K562 (cell line): Measurements from ENCODE around the gene ACACB. TPM values are rescaled to one million over a fixed set of nuclear protein-coding genes. Genes with fewer than 3 reads are reported as not detected.

Experiments
- ATAC-seq: fragments of 200-7000 bp; cut with Tn5 transposase; 3 replicates; pipeline ENCODE4 v1.9.1; 2020; ENCODE audit warnings: moderate library complexity
- BruUV-seq: library from RNA; stranded (reverse); fragments of 400-500 nt; replicated peaks from 2 replicates; lab custom pipeline; 2021; lab: Mats Ljungman, UMichigan
- CTCF ChIA-PET: fragments of 300-600 bp; formaldehyde crosslinking; extraction: SDS; loops from one replicate; lab custom pipeline; 2021; ENCODE audit warnings: low intra/inter-chr PET ratio; lab: Yijun Ruan, JAX
- POLR2A ChIA-PET: fragments of 300-600, 350-650 bp; sonication (Branson Sonifier 250); formaldehyde crosslinking; extraction: SDS; loops from one replicate; lab custom pipeline; 2021; ENCODE audit warnings: antibody characterized with exemption, inconsistent platforms; lab: Yijun Ruan, JAX
- DNase-seq, 4 experiments: peaks; one replicate each; pipeline versions ENCODE4 v3.0.0 to v3.0.0-alpha.2; 2011 to 2018; ENCODE audit warnings: low spot score in 3 of 4, mixed read lengths in 3 of 4; ENCODE audit errors: extremely low read depth in 1 of 4
- FAIRE-seq: peaks from 2 replicates; lab custom pipeline; 2011; peaks lifted over from hg19 to GRCh38; lab: Jason Lieb, UNC
- H2AFZ ChIP-seq: 2 replicates; pipeline ENCODE4 v1.6.0; 2011; ENCODE audit warnings: low read depth, low read length, control low read depth, inconsistent platforms
- H3K27ac ChIP-seq: fragments of 200-600 bp; 3 replicates; pipeline ENCODE4 v1.8.0; 2011; ENCODE audit warnings: low read depth, mild to moderate bottlenecking, control low read depth, inconsistent platforms, low read length, moderate library complexity, mixed read lengths; ENCODE audit errors: extremely low read depth
- H3K27me3 ChIP-seq, 2 experiments: fragments of 300-600 bp in 1 of 2; 2 replicates in 1 of 2; 3 replicates in 1 of 2; pipeline versions ENCODE4 v1.6.0 to v1.8.0; 2011; ENCODE audit warnings: inconsistent platforms in 2 of 2, low read length in 2 of 2, mild to moderate bottlenecking in 1 of 2, mixed read lengths in 1 of 2, moderate library complexity in 1 of 2; ENCODE audit not compliant: control insufficient read depth in 2 of 2, insufficient read depth in 2 of 2
- H3K36me3 ChIP-seq: fragments of 300-600 bp; 3 replicates; pipeline ENCODE4 v1.8.0; 2011; ENCODE audit warnings: mild to moderate bottlenecking, low read length, inconsistent platforms; ENCODE audit not compliant: control insufficient read depth, insufficient read depth
- H3K4me1 ChIP-seq, 2 experiments: fragments of 200-600 bp in 1 of 2; replicated peaks in 1 of 2; 2 replicates in 1 of 2; 3 replicates in 1 of 2; pipeline versions ENCODE4 v1.5.1 to v1.8.0; 2011; ENCODE audit warnings: inconsistent platforms in 2 of 2, low read length in 2 of 2, mild to moderate bottlenecking in 1 of 2, mixed read lengths in 1 of 2, moderate library complexity in 1 of 2; ENCODE audit not compliant: control insufficient read depth in 2 of 2, insufficient read depth in 2 of 2
- H3K4me2 ChIP-seq: 2 replicates; pipeline ENCODE4 v1.6.1; 2011; ENCODE audit warnings: low read length, control low read depth, inconsistent platforms, mixed read lengths; ENCODE audit not compliant: insufficient read depth
- H3K4me3 ChIP-seq: fragments of 200-600 bp; sonication (generic), shearing (Covaris generic); 2 replicates; pipeline ENCODE4 v1.5.1; 2016; ENCODE audit warnings: control low read depth, inconsistent platforms
- H3K79me2 ChIP-seq: fragments of 200-600 bp; 3 replicates; pipeline ENCODE4 v1.8.0; 2011; ENCODE audit warnings: low read length, inconsistent platforms; ENCODE audit not compliant: control insufficient read depth, insufficient read depth
- H3K9ac ChIP-seq, 2 experiments: 2 replicates each; pipeline versions ENCODE4 v1.6.0 to v1.6.1; 2011; ENCODE audit warnings: low read depth in 2 of 2, low read length in 2 of 2, control low read depth in 1 of 2, inconsistent platforms in 1 of 2, mild to moderate bottlenecking in 1 of 2, mixed read lengths in 1 of 2; ENCODE audit not compliant: insufficient read depth in 1 of 2
- H3K9me1 ChIP-seq: one replicate; pipeline ENCODE4 v1.6.0; 2011; ENCODE audit warnings: inconsistent platforms, mild to moderate bottlenecking, low read length, moderate library complexity; ENCODE audit not compliant: control insufficient read depth, insufficient read depth
- H3K9me3 ChIP-seq: replicated peaks from 2 replicates; pipeline ENCODE4 v1.5.1; 2011; ENCODE audit warnings: low read depth, low read length, inconsistent platforms; ENCODE audit not compliant: control insufficient read depth, insufficient read depth
- H4K20me1 ChIP-seq: replicated peaks from 2 replicates; pipeline ENCODE4 v1.6.1; 2011; ENCODE audit warnings: low read length, inconsistent platforms, mixed read lengths; ENCODE audit not compliant: control insufficient read depth, insufficient read depth
- BCOR ChIP-seq: fragments of 450-650 bp; IDR thresholded peaks from 2 replicates; pipeline ENCODE4 v1.6.1; 2016
- ELF4 ChIP-seq: fragments of 450-650 bp; formaldehyde crosslinking; IDR thresholded peaks from 2 replicates; pipeline ENCODE4 v1.4.0; 2022; ENCODE audit warnings: missing genetic modification characterization
- FOXJ2 ChIP-seq: fragments of 200-800 bp; sonication (Bioruptor generic); IDR thresholded peaks from 2 replicates; pipeline ENCODE4 v1.6.1; 2016; ENCODE audit warnings: missing genetic modification characterization, missing compliant biosample characterization
- HNRNPUL1 ChIP-seq: fragments of 200-400 bp; formaldehyde crosslinking; IDR thresholded peaks from 2 replicates; pipeline ENCODE4 v1.6.1; 2017; ENCODE audit warnings: low read length
- LCOR ChIP-seq: sonication (generic); formaldehyde crosslinking; IDR thresholded peaks from 2 replicates; pipeline ENCODE4 v1.8.0; 2022; ENCODE audit warnings: mild to moderate bottlenecking, missing genetic modification reagents
- MAFK ChIP-seq: IDR thresholded peaks from 2 replicates; pipeline ENCODE4 v1.6.1; 2011; ENCODE audit warnings: low read length, improper control_type of control experiment
- MTF1 ChIP-seq: fragments of 250-450 bp; sonication (Bioruptor Pico); IDR thresholded peaks from 2 replicates; pipeline ENCODE4 v1.9.0; 2021; ENCODE audit warnings: moderate library complexity, mild to moderate bottlenecking, inconsistent platforms, borderline replicate concordance
- NCOA2 ChIP-seq, 2 experiments: fragments of 450-650 bp; IDR thresholded peaks; 2 replicates each; pipeline ENCODE4 v1.6.1; 2018; ENCODE audit warnings: mild to moderate bottlenecking in 2 of 2, moderate library complexity in 1 of 2; ENCODE audit not compliant: partially characterized antibody in 2 of 2
- NCOA6 ChIP-seq: fragments of 450-650 bp; IDR thresholded peaks from 2 replicates; pipeline ENCODE4 v1.6.1; 2017; ENCODE audit warnings: mild to moderate bottlenecking
- PML ChIP-seq: IDR thresholded peaks from 2 replicates; pipeline ENCODE4 v1.6.1; 2012; ENCODE audit warnings: low read length, inconsistent platforms
- SMAD3 ChIP-seq: fragments of 450-650 bp; formaldehyde crosslinking; conservative IDR thresholded peaks from 2 replicates; pipeline ENCODE4 v1.4.0; 2020; ENCODE audit warnings: mild to moderate bottlenecking
- ZNF3 ChIP-seq: fragments of 250-450 bp; sonication (Bioruptor Pico); IDR thresholded peaks from 2 replicates; pipeline ENCODE4 v1.5.0; 2021; ENCODE audit warnings: mild to moderate bottlenecking, moderate library complexity
- ZSCAN29 ChIP-seq: fragments of 450-650 bp; IDR thresholded peaks from 2 replicates; pipeline ENCODE4 v1.6.1; 2017
- WGBS: fragments of 100-300 bp; shearing (Covaris generic); methylation state at CpG from one replicate; pipeline ENCODE4 v1.1.6; 2016; ENCODE audit warnings: low coverage, mixed read lengths; ENCODE audit not compliant: insufficient coverage; ENCODE audit errors: missing lambda C conversion rate; 5-methylcytosine and 5-hydroxymethylcytosine counted together
- in situ Hi-C: fragments of 300-500 bp; cut with MboI; formaldehyde crosslinking; loops from 4 replicates; pipeline ENCODE4 v1.15.0; 2018; ENCODE audit warnings: inconsistent platforms, mixed read lengths
- intact Hi-C: fragments of 100-400 bp; cut with micrococcal nuclease; formaldehyde crosslinking; loops from 2 replicates; pipeline ENCODE4 v1.14.2; 2022
- polyA plus RNA-seq, 8 experiments: library from polyadenylated mRNA; depleted of rRNA in 4 of 8; stranded (reverse) in 5 of 8; unstranded in 3 of 8; fragments of >200 nt; fragmentation: Nextera tagmentation in 2 of 8; fragmentation: Illumina TruSeq in 1 of 8; extraction: Ambion mirVana in 2 of 8; extraction: Trizol in 1 of 8; gene quantifications; 2 replicates each; pipeline versions ENCODE4 v1.2.1 to v1.2.3, GENCODE V29; 2011 to 2014; ENCODE audit warnings: inconsistent platforms in 1 of 8, missing spikeins in 1 of 8
- total RNA-seq, 7 experiments: library from RNA; depleted of rRNA in 6 of 7; stranded (reverse); fragments of >200 nt in 6 of 7; fragmentation: Illumina TruSeq in 2 of 7; extraction: Trizol in 2 of 7; gene quantifications; 2 replicates each; pipeline versions ENCODE4 v1.2.1 to v1.2.3, GENCODE V29; 2011 to 2021; ENCODE audit warnings: low replicate concordance in 1 of 7
- TF ChIP-seq, protein P1 (sequence below): fragments of 450-650 bp; formaldehyde crosslinking; IDR thresholded peaks from 2 replicates; pipeline ENCODE4 v1.4.0; 2020; ENCODE audit warnings: mild to moderate bottlenecking
- TF ChIP-seq, protein P2 (sequence below): fragments of 250-450 bp; sonication (Bioruptor Pico); IDR thresholded peaks from 2 replicates; pipeline ENCODE4 v1.9.0; 2021; ENCODE audit warnings: mild to moderate bottlenecking, inconsistent platforms
- TF ChIP-seq, protein P3 (sequence below): fragments of 250-450 bp; sonication (Bioruptor Pico); IDR thresholded peaks from 2 replicates; pipeline ENCODE4 v1.8.0; 2022; ENCODE audit warnings: inconsistent platforms, mild to moderate bottlenecking, moderate library complexity, borderline replicate concordance

The ACACB gene
- total and polyA plus RNA-seq, 9 of the 15 experiments (the other 6 are each of a cell fraction or from before 2014, with no cell fraction given), result 0.10 to 2.5 (median 0.83) TPM

DNA sequence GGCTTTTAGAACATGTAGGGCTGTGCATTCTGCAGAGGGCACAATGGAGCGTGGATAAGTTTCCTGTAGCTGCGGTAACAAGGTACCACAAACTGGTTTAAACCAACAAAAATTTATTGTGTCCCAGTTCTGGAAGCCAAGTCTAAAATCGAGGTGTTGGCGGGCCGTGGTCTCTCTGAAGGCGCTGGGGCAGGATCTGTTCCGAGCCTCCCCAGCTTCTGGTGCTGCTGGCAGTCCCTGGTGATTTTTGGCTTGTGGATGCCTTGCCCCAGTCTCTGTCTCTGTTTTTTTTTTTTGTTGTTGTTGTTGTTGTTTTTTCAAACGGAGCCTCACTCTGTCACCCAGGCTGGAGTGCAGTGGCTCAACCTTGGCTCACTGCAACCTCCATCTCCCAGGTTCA, 77.5 kb downstream of the ACACB start:
- DNase-seq, result no peak
- H2AFZ ChIP-seq, result no peak overlapping the region
- no peak overlapping the region for H3K27ac ChIP-seq
- H3K4me3 ChIP-seq, result no peak overlapping the region
- no peaks in the 10 kb centered on the region for H3K36me3 ChIP-seq
- H3K9me3 ChIP-seq, result no peaks in the 10 kb centered on the region
- no peaks in the 10 kb centered on the region for H3K79me2 ChIP-seq
- FAIRE-seq, result no peak
- no peak for ATAC-seq
- in situ Hi-C loops, result no loop called here
- peaks cover 13 to 63% of the 10 kb centered on the region in 2 experiments; a peak in 4 of 5 replicates for H3K27me3 ChIP-seq
- POLR2A ChIA-PET, result interaction anchor here (1.0 kb wide), 1 partner anchor 39 kb away, joined by 3 read pairs; no protein-coding TSS in a partner anchor
- intact Hi-C loops, result no loop called here
- CTCF ChIA-PET, result no interaction called here
- no peak overlapping the region for H3K9ac ChIP-seq
- no peaks in the 10 kb centered on the region; the same call in 1 of the 2 replicates for H4K20me1 ChIP-seq
- 13% methylated on average over 8 of the region's 8 CpGs for WGBS
- no TSS peak for BruUV-seq
- H3K4me1 ChIP-seq, result no peaks in the 10 kb centered on the region; a peak in 1 of 5 replicates
- no peak overlapping the region for H3K4me2 ChIP-seq
- H3K9me1 ChIP-seq, result no peaks in the 10 kb centered on the region
- TF ChIP-seq, protein P1, sequence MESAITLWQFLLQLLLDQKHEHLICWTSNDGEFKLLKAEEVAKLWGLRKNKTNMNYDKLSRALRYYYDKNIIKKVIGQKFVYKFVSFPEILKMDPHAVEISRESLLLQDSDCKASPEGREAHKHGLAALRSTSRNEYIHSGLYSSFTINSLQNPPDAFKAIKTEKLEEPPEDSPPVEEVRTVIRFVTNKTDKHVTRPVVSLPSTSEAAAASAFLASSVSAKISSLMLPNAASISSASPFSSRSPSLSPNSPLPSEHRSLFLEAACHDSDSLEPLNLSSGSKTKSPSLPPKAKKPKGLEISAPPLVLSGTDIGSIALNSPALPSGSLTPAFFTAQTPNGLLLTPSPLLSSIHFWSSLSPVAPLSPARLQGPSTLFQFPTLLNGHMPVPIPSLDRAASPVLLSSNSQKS (CRISPR knock-in tag), result no peak
- TF ChIP-seq, protein P2, sequence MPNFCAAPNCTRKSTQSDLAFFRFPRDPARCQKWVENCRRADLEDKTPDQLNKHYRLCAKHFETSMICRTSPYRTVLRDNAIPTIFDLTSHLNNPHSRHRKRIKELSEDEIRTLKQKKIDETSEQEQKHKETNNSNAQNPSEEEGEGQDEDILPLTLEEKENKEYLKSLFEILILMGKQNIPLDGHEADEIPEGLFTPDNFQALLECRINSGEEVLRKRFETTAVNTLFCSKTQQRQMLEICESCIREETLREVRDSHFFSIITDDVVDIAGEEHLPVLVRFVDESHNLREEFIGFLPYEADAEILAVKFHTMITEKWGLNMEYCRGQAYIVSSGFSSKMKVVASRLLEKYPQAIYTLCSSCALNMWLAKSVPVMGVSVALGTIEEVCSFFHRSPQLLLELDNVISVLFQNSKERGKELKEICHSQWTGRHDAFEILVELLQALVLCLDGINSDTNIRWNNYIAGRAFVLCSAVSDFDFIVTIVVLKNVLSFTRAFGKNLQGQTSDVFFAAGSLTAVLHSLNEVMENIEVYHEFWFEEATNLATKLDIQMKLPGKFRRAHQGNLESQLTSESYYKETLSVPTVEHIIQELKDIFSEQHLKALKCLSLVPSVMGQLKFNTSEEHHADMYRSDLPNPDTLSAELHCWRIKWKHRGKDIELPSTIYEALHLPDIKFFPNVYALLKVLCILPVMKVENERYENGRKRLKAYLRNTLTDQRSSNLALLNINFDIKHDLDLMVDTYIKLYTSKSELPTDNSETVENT, result no peak
- no peak for TF ChIP-seq LCOR (CRISPR knock-in tag)
- TF ChIP-seq FOXJ2 (tag), result no peak
- TF ChIP-seq BCOR, result no peak
- TF ChIP-seq MAFK, result no peak
- TF ChIP-seq ELF4 (CRISPR knock-in tag), result no peak
- TF ChIP-seq NCOA6, result no peak
- no peak for TF ChIP-seq SMAD3 (CRISPR knock-in tag)
- no peak for TF ChIP-seq PML
- no peak for TF ChIP-seq HNRNPUL1
- no peak for TF ChIP-seq ZSCAN29
- TF ChIP-seq ZNF3, result no peak
- TF ChIP-seq MTF1 (CRISPR knock-in tag), result no peak
- TF ChIP-seq NCOA2 (IDR thresholded peaks at IDR 0.05; ENCODE audit: partially characterized antibody in 2 of 2), result no peak
- TF ChIP-seq, protein P3, sequence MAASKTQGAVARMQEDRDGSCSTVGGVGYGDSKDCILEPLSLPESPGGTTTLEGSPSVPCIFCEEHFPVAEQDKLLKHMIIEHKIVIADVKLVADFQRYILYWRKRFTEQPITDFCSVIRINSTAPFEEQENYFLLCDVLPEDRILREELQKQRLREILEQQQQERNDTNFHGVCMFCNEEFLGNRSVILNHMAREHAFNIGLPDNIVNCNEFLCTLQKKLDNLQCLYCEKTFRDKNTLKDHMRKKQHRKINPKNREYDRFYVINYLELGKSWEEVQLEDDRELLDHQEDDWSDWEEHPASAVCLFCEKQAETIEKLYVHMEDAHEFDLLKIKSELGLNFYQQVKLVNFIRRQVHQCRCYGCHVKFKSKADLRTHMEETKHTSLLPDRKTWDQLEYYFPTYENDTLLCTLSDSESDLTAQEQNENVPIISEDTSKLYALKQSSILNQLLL (CRISPR knock-in tag), result no peak
- TF ChIP-seq, all 486 proteins: peak for 0
